COLO668 (cell line): Measurements from ENCODE around the gene SHMT1.
"Not testable (repeated sequence)": the region's sequence is repeated elsewhere in the genome, so short reads cannot be mapped to it uniquely, and the experiment has no call there.

Experiments used
- DNase-seq: peaks from one replicate; lab custom pipeline; 2025; ENCODE audit not compliant: unreplicated experiment; lab: John Stamatoyannopoulos, UW

Gene SHMT1

GRCh38 chr17:18378614-18379013 lies 15.3 kb upstream of the SHMT1 start:
- DNase-seq, result not testable (repeated sequence)

DNA sequence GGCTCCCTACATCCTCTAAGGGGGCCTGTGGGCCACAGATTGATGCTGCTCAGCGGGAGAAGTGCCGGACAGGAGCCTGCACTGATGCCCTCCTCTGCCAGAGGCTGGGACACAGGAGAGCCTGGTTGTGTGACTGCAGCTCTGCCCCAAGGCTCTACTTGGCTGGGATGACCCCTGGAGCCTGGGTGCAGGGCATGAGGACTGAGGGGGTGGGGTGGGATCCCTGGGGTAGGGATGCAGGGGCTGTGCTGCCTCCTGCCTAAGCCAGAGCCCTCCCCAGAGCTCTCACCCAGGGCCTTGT lies 14.8 kb upstream of the SHMT1 start:
- no peak for DNase-seq

GRCh38 chr17:18377437-18378204 lies 14.3 kb upstream of the SHMT1 start, which contains the start of gene EVPLL:
Gene EVPLL (plus strand): TSS chr17:18377778. CDS start chr17:18380938, 3,160 bp downstream.
- DNase-seq, result no peak

- DNase-seq, result no peak
Observed at GRCh38 chr17:18374216-18374615, 10.9 kb upstream of the SHMT1 start.

DNA sequence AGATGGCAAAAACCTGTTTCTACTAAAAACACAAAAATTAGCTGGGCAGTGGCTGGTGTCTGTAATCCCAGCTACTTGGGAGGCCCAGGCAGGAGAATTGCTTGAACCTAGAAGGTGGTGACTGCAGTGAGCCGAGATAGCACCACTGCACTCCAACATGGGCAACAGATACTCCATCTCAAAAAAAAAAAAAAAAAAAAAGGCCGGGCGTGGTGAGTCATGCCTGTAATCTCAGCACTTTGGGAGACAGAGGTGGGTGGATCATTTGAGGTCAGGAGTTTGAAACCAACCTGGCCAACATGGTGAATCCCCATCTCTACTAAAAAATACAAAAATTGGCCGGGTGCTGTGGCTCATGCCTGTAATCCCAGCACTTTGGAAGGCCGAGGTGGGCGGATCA lies 9.8 kb upstream of the SHMT1 start:
- DNase-seq, result not testable (repeated sequence)

DNA sequence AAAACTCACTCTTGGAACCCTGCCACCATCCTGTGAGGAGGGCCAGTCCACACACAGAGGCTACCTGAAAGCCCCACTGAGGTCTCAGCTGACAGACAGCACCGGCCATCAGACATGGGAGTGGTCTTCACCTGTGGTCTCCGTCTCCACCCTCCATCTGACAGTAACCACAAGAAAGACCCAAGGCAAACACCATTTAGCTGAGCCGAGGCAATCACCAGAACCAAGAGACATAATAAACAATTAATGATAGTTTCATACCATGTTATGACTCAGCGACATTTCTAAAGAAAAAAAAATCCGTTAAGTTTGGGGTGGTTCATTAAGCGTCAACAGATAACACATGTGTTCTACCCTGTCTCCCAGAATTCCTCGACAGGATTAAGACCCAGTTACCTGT lies 8.1 kb upstream of the SHMT1 start:
- no peak for DNase-seq

- no peak for DNase-seq
Observed at GRCh38 chr17:18370761-18371160, 7.4 kb upstream of the SHMT1 start.

GRCh38 chr17:18368946-18369345 lies 5.6 kb upstream of the SHMT1 start:
- DNase-seq, result no peak

GRCh38 chr17:18364166-18364565 lies 816 bp upstream of the SHMT1 start:
- DNase-seq, result no peak

GRCh38 chr17:18362698-18363100 lies 651 bp downstream of the SHMT1 start:
- peak; percentile 11 for DNase-seq

DNA sequence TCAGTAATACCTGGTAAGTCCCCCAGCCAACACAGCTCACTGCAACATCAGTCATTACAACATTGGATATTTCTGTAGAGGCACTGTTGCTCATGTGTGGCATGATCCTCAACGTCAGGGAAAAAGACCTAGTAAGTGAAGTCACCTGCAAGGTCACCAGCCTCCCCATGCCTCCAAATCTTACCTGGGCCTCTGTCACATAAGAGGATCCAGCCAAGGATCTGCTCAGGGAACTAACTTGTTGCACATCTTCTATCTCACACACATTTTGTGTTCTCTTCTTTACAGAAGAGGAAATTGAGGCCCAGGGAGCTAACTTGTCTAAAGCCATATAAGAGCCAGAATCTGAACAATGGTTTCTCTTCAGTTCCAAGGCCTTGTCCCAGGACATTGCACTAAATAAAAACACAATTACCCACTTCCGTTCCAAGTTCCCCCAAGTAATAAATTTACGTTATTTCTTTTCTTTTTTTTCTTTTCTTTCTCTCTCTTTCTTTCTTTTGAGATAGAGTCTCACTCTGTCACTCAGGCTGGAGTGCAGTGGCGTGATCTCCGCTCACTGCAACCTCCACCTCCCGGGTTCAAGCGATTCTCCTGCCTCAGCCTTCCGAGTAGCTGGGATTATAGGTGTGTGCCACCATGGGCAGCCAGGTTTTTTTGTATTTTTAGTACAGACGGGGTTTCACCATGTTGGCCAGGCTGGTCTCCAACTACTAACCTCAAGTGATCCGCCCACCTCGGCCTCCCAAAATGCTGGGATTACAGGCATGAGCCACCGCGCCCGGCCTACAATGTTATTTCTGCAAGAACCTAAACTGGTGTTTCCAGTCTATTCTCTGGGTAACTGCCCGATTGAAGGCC lies 1.3 kb downstream of the SHMT1 start:
- no peak for DNase-seq

DNA sequence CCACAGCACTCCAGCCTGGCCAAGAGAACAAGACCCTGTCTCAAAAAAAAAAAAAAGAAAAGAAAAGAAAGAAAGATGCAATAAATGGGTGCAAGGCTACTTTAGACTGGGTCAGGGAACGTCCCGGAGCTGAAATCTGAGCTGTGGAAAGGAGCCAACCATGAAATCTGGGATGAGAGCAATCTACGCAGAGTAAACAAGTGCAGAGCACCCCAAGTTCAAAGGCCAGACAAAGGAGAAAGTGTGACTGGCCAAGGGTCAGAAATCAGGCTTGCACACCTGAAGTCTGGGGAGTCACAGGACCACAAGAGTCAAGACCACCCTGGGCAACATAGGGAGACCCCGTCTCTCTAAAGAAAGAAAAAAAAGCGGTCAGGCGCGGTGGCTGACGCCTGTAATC lies 2.8 kb downstream of the SHMT1 start:
- no peak for DNase-seq

- no peak for DNase-seq
Observed at GRCh38 chr17:18356624-18357023, 6.7 kb downstream of the SHMT1 start.

GRCh38 chr17:18353541-18353940 lies 9.8 kb downstream of the SHMT1 start:
- DNase-seq, result no peak

DNA sequence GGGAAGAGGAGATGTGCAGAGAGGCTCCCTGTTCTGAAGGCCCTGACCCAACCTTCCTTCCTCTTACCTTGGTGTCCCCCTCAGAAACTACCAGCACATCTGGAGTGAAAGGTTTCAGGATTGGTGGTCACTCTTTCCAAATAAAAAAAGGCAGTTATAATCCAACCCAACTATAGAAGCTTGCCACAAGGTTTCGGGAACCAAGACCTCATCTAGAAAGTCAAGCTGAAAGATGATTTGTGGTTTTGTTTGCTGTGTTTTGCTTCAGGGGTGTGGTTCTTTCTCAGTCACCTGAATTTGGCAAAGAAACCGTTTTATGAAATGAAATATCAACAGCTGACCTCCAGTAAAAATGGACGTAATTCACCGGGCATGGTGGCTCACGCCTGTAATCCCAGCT lies 19.3 kb downstream of the SHMT1 start:
- DNase-seq, result no peak

- no peak for DNase-seq
Observed at GRCh38 chr17:18339933-18340332, 23.4 kb downstream of the SHMT1 start.

DNA sequence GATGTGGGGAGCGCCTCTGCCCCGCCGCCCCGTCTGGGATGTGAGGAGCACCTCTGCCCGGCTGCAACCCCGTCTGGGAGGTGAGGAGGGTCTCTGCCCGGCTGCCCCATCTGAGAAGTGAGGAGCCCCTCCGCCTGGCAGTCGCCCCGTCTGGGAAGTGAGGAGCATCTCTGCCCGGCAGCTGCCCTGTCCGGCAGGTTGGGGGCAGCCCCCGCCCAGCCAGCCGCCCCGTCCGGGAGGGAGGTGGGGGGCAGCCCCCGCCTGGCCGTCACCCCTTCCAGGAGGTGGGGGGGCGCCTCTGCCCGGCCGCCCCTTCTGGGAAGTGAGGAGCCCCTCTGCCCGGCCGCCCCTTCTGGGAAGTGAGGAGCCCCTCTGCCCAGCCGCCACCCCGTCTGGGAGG lies 25.2 kb downstream of the SHMT1 start:
- DNase-seq, result not testable (repeated sequence)

GRCh38 chr17:18332909-18333489 lies 30.4 kb downstream of the SHMT1 start:
- DNase-seq, result no peak

DNA sequence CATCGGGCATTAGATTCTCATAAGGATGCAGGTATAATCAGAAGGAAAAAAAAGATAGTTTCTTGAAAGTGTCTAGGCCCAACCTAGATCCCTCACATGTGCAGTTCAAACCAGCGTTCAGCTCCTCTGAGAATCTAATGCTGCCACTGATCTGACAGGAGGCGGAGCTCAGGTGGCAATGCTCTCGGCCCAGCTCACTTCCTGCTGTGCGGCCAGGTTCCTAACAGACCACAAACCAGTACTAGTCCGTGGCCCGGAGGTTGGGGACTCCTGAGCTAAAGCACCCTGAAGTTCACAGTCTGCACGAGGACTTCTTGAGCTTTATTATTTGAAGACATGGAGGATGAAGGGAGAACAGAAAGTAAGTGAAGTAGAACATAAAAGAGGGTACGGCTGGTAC lies 31.5 kb downstream of the SHMT1 start:
- DNase-seq, result no peak

- no peak for DNase-seq
Observed at GRCh38 chr17:18328643-18329204, 34.6 kb downstream of the SHMT1 start.

- DNase-seq, result no peak
Observed at GRCh38 chr17:18327556-18327955, 35.8 kb downstream of the SHMT1 start.

- no peak for DNase-seq
Observed at GRCh38 chr17:18327093-18327492, 36.3 kb downstream of the SHMT1 start.
